HCT116 (cell line): ENCODE results near the gene EXD3. TPM values are rescaled to one million over a fixed set of nuclear protein-coding genes. Genes with fewer than 3 reads are reported as not detected.

Experiments
- ATAC-seq: fragments of 200-7000 bp; cut with Tn5 transposase; 2 replicates; pipeline ENCODE4 v1.9.1; 2020; ENCODE audit warnings: mild to moderate bottlenecking, moderate library complexity
- BruUV-seq: library from RNA; stranded (reverse); fragments of 400-500 nt; replicated peaks from 2 replicates; lab custom pipeline; 2021; lab: Mats Ljungman, UMichigan
- CTCF ChIA-PET: fragments of 300-600 bp; sonication (Branson Sonifier 250); formaldehyde crosslinking; loops from one replicate; lab custom pipeline; 2021; ENCODE audit warnings: antibody characterized with exemption; lab: Charles Lee
- POLR2A ChIA-PET: fragments of 300-600, 350-600 bp; sonication (Branson Sonifier 250); formaldehyde crosslinking; loops from one replicate; lab custom pipeline; 2021; ENCODE audit warnings: antibody characterized with exemption; lab: Charles Lee
- RAD21 ChIA-PET, 2 experiments: fragments of 300-600 bp; sonication (Branson Sonifier 250); formaldehyde crosslinking; loops; one replicate each; lab custom pipeline; 2023; ENCODE audit warnings: low total read pairs in 2 of 2; ENCODE audit not compliant: uncharacterized antibody in 2 of 2, unreplicated experiment in 2 of 2, low non-redundant PET in 1 of 2; lab: Charles Lee
- DNase-seq: peaks from one replicate; pipeline ENCODE4 v3.0.0-alpha.2; 2010; ENCODE audit warnings: low read depth, low spot score
- H2AFZ ChIP-seq: fragments of 200-600 bp; shearing (Covaris generic), sonication (generic); 2 replicates; pipeline ENCODE4 v1.6.1; 2017; ENCODE audit warnings: low read depth, mixed run types, mixed read lengths, antibody characterized with exemption, low read length; ENCODE audit not compliant: poor library complexity, severe bottlenecking
- H3K27ac ChIP-seq: 2 replicates; pipeline ENCODE4 v1.5.1; 2012; ENCODE audit warnings: low read depth, low read length
- H3K27me3 ChIP-seq: fragments of 200-600 bp; sonication (generic); 2 replicates; pipeline ENCODE4 v1.6.1; 2016; ENCODE audit warnings: mixed run types, low read length, mixed read lengths; ENCODE audit not compliant: insufficient read depth
- H3K36me3 ChIP-seq, 2 experiments: fragments of 200-500 bp in 1 of 2; fragments of 200-600 bp in 1 of 2; sonication (Bioruptor generic) in 1 of 2; sonication (generic) in 1 of 2; 2 replicates each; pipeline versions ENCODE4 v1.5.1 to v1.6.1; 2014 to 2016; ENCODE audit warnings: low read length in 2 of 2, inconsistent platforms in 1 of 2, mixed read lengths in 1 of 2, mixed run types in 1 of 2; ENCODE audit not compliant: insufficient read depth in 2 of 2, control insufficient read depth in 1 of 2
- H3K4me1 ChIP-seq, 2 experiments: fragments of 200-600 bp in 1 of 2; sonication (generic) in 1 of 2; 2 replicates each; pipeline versions ENCODE4 v1.5.1 to v1.6.1; 2012 to 2017; ENCODE audit warnings: low read length in 2 of 2, inconsistent platforms in 1 of 2, mild to moderate bottlenecking in 1 of 2, mixed read lengths in 1 of 2, mixed run types in 1 of 2, moderate library complexity in 1 of 2; ENCODE audit not compliant: insufficient read depth in 2 of 2, control insufficient read depth in 1 of 2
- H3K4me2 ChIP-seq: fragments of 200-600 bp; sonication (generic); 2 replicates; pipeline ENCODE4 v1.6.1; 2017; ENCODE audit warnings: mixed run types, low read length, mixed read lengths
- H3K4me3 ChIP-seq, 2 experiments: fragments of 200-600 bp in 1 of 2; sonication (generic) in 1 of 2; replicated peaks in 1 of 2; 2 replicates each; pipeline ENCODE4 v1.5.1; 2011 to 2016; ENCODE audit warnings: low read length in 2 of 2, control low read depth in 1 of 2, low read depth in 1 of 2, mild to moderate bottlenecking in 1 of 2, mixed read lengths in 1 of 2, mixed run types in 1 of 2
- H3K79me2 ChIP-seq: fragments of 200-600 bp; sonication (generic); 2 replicates; pipeline ENCODE4 v1.6.1; 2017; ENCODE audit warnings: mild to moderate bottlenecking, mixed run types, low read length, moderate library complexity, mixed read lengths; ENCODE audit not compliant: insufficient read depth
- H3K9ac ChIP-seq: fragments of 200-600 bp; sonication (generic); 2 replicates; pipeline ENCODE4 v1.6.1; 2016; ENCODE audit warnings: low read length, mixed read lengths
- H3K9me2 ChIP-seq: fragments of 200-600 bp; sonication (generic), shearing (Covaris generic); 2 replicates; pipeline ENCODE4 v1.6.1; 2017; ENCODE audit warnings: mixed run types, mild to moderate bottlenecking, moderate library complexity; ENCODE audit not compliant: insufficient read depth
- H3K9me3 ChIP-seq, 2 experiments: fragments of 200-500 bp in 1 of 2; fragments of 200-600 bp in 1 of 2; sonication (Bioruptor generic) in 1 of 2; sonication (generic) in 1 of 2; 2 replicates each; pipeline ENCODE4 v1.6.1; 2014 to 2017; ENCODE audit warnings: low read length in 2 of 2, mixed read lengths in 2 of 2, inconsistent platforms in 1 of 2, low read depth in 1 of 2, mild to moderate bottlenecking in 1 of 2, mixed run types in 1 of 2, moderate library complexity in 1 of 2; ENCODE audit not compliant: control insufficient read depth in 1 of 2, insufficient read depth in 1 of 2
- H4K20me1 ChIP-seq: fragments of 200-600 bp; sonication (generic), shearing (Covaris generic); 2 replicates; pipeline ENCODE4 v1.6.1; 2017; ENCODE audit warnings: mixed run types, mild to moderate bottlenecking, moderate library complexity; ENCODE audit not compliant: insufficient read depth
- CBX3 ChIP-seq: IDR thresholded peaks from 2 replicates; pipeline ENCODE4 v1.6.1; 2012; ENCODE audit warnings: low read depth
- CTCF ChIP-seq, 3 experiments: fragments of 200-600 bp in 1 of 3; sonication (generic) in 1 of 3; IDR thresholded peaks in 2 of 3; conservative IDR thresholded peaks in 1 of 3; 2 replicates each; pipeline ENCODE4 v1.5.1; 2012 to 2017; ENCODE audit warnings: low read depth in 2 of 3, low read length in 2 of 3, antibody characterized with exemption in 1 of 3, borderline replicate concordance in 1 of 3, control low read depth in 1 of 3, mild to moderate bottlenecking in 1 of 3, mixed read lengths in 1 of 3, mixed run types in 1 of 3, moderate library complexity in 1 of 3; ENCODE audit not compliant: insufficient read depth in 1 of 3
- EGR1 ChIP-seq: IDR thresholded peaks from 2 replicates; pipeline ENCODE4 v1.6.1; 2012; ENCODE audit warnings: low read depth
- EZH2phosphoT487 ChIP-seq: fragments of 200-600 bp; IDR thresholded peaks from 2 replicates; pipeline ENCODE4 v1.6.1; 2018; ENCODE audit warnings: antibody characterized with exemption, borderline replicate concordance
- JUND ChIP-seq: IDR thresholded peaks from 2 replicates; pipeline ENCODE4 v1.6.1; 2012
- POLR2AphosphoS5 ChIP-seq: IDR thresholded peaks from 2 replicates; pipeline ENCODE4 v1.6.1; 2011; ENCODE audit warnings: mild to moderate bottlenecking, low read depth, low read length, moderate library complexity
- RAD21 ChIP-seq: IDR thresholded peaks from 2 replicates; pipeline ENCODE4 v1.6.1; 2012; ENCODE audit warnings: low read depth, mild to moderate bottlenecking
- SIN3A ChIP-seq: IDR thresholded peaks from 2 replicates; pipeline ENCODE4 v1.6.1; 2012; ENCODE audit warnings: low read depth
- SRF ChIP-seq: IDR thresholded peaks from 2 replicates; pipeline ENCODE4 v1.6.1; 2012; ENCODE audit warnings: low read depth
- ZBTB33 ChIP-seq: IDR thresholded peaks from 2 replicates; pipeline ENCODE4 v1.6.1; 2011; ENCODE audit warnings: mild to moderate bottlenecking, low read length, moderate library complexity; ENCODE audit not compliant: insufficient replicate concordance; ENCODE audit errors: extremely low read depth
- ZFX ChIP-seq: fragments of 450-650 bp; IDR thresholded peaks from 2 replicates; pipeline ENCODE4 v1.6.1; 2017
- intact Hi-C: fragments of 100-400 bp; cut with micrococcal nuclease; formaldehyde crosslinking; loops from 2 replicates; pipeline ENCODE4 v1.10.0; 2022
- total RNA-seq: library from RNA; stranded (reverse); gene quantifications from one replicate; pipeline ENCODE4 v1.2.1, GENCODE V29; 2021; ENCODE audit not compliant: unreplicated experiment

Gene EXD3
- total RNA-seq, 1 experiment from 2014 or later, result 25.4 TPM

- no peak for DNase-seq
- intact Hi-C loops, result loop anchor here (5.0 kb wide), 1 partner anchor 131 kb away; no protein-coding TSS in a partner anchor
- peak overlapping the region; percentile 100 for H3K4me2 ChIP-seq
- ATAC-seq, result peak; percentile 52
- POLR2A ChIA-PET, result interaction anchor here (0.6 to 2.1 kb wide), 3 partner anchors 11 to 305 kb away, joined by 3 to 10 read pairs (median 3); no protein-coding TSS in a partner anchor
- H2AFZ ChIP-seq, result no peak overlapping the region
- H3K79me2 ChIP-seq, result peaks cover 34% of the 10 kb centered on the region
- CTCF ChIA-PET, result interaction anchor here (1.0 to 2.1 kb wide), 9 partner anchors 12 to 189 kb away, joined by 3 to 10 read pairs (median 7); partner anchors contain the start of gene NRARP
- BruUV-seq, result no TSS peak
- no peaks in the 10 kb centered on the region for H3K27me3 ChIP-seq
- peak overlapping the region; percentile 99 for H3K27ac ChIP-seq
- no peak for TF ChIP-seq POLR2AphosphoS5
- peak; percentile 47; the same call in 1 of the 2 replicates for TF ChIP-seq ZFX
- H3K9ac ChIP-seq, result peak overlapping the region; percentile 92
- peak overlapping the region; percentile 74 to 79 for H3K4me3 ChIP-seq
- H3K9me3 ChIP-seq, result no peaks in the 10 kb centered on the region
- no peaks in the 10 kb centered on the region; a peak in 1 of 4 replicates for H3K36me3 ChIP-seq
- no peaks in the 10 kb centered on the region for H3K9me2 ChIP-seq
- no peaks in the 10 kb centered on the region for H4K20me1 ChIP-seq
- RAD21 ChIA-PET, result interaction anchor here in 1 of 2 experiments (1.3 kb wide), 1 partner anchor 137 kb away, joined by 5 read pairs; no protein-coding TSS in a partner anchor
- H3K4me1 ChIP-seq, result peaks cover 21 to 34% of the 10 kb centered on the region in 2 experiments
Observed at GRCh38 chr9:137423514-137424291, 741 bp upstream of the EXD3 start.

GRCh38 chr9:137421838-137422603 lies 941 bp downstream of the EXD3 start:
- Histone ChIP-seq H3K9me3 (no peaks in the 10 kb centered on the region), H3K4me3 (peak overlapping the region; percentile 60 to 79), H3K79me2 (peaks cover 40% of the 10 kb centered on the region), H3K27me3 (no peaks in the 10 kb centered on the region), H3K4me2 (peak overlapping the region; percentile 69), H3K4me1 (peaks cover 21 to 29% of the 10 kb centered on the region in 2 experiments), H2AFZ (no peak overlapping the region), H3K27ac (peak overlapping the region; percentile 99), H3K9ac (peak overlapping the region; percentile 71), H3K36me3 (no peaks in the 10 kb centered on the region; a peak in 1 of 4 replicates), H3K9me2 (no peaks in the 10 kb centered on the region), H4K20me1 (no peaks in the 10 kb centered on the region)
- BruUV-seq, result TSS peak; percentile 68
- ChIA-PET POLR2A (interaction anchor here (2.1 kb wide), 1 partner anchor 9 kb away, joined by 10 read pairs; no protein-coding TSS in a partner anchor), CTCF (interaction anchor here (2.1 kb wide), 1 partner anchor 22 kb away, joined by 10 read pairs; no protein-coding TSS in a partner anchor), RAD21 (no interaction called here)
- DNase-seq (no peak), ATAC-seq (no peak)
- intact Hi-C loops, result loop anchor here (5.0 kb wide), 1 partner anchor 130 kb away; no protein-coding TSS in a partner anchor
- TF ChIP-seq EZH2phosphoT487, result no peak
- TF ChIP-seq SIN3A, result no peak
- TF ChIP-seq CTCF (IDR thresholded peaks at IDR 0.05 in 2 of 3, conservative IDR thresholded peaks at IDR 0.05 in 1 of 3; ENCODE audit: borderline replicate concordance in 1 of 3, insufficient read depth in 1 of 3, low read depth in 2 of 3, low read length in 2 of 3), result no peak
- no peak for TF ChIP-seq JUND
- no peak for TF ChIP-seq ZFX
- TF ChIP-seq RAD21, result no peak
- no peak for TF ChIP-seq EGR1
- TF ChIP-seq ZBTB33, result no peak
- TF ChIP-seq POLR2AphosphoS5, result no peak
- no peak for TF ChIP-seq CBX3
- TF ChIP-seq SRF, result no peak
